ENCODE results near the gene CD93.

The CD93 gene

GRCh38 chr20:23037017-23037481 is 49.1 kb downstream of the CD93 start:
- Histone ChIP-seq H3K4me1 (ENCODE audit: insufficient read depth, low read length) (no peaks in the 10 kb centered on the region), H3K36me3 (ENCODE audit: insufficient read depth, low read length) (no peaks in the 10 kb centered on the region), H3K9ac (ENCODE audit: low read depth, low read length) (no peak overlapping the region), H3K9me3 (ENCODE audit: control insufficient read depth, insufficient read depth, low read length) (no peaks in the 10 kb centered on the region)

DNA sequence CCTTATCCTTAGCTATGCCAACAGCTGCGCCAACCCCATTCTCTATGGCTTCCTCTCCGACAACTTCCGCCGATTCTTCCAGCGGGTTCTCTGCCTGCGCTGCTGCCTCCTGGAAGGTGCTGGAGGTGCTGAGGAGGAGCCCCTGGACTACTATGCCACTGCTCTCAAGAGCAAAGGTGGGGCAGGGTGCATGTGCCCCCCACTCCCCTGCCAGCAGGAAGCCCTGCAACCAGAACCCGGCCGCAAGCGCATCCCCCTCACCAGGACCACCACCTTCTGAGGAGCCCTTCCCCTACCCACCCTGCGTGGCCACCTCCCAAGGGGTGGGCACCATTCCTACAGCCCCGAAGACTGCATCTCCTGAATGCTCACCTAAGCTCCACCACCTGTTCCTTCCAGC is 49.8 kb downstream of the CD93 start:
- H3K36me3 ChIP-seq (ENCODE audit: insufficient read depth, low read length), result no peaks in the 10 kb centered on the region
- H3K9me3 ChIP-seq (ENCODE audit: control insufficient read depth, insufficient read depth, low read length), result no peaks in the 10 kb centered on the region
- no peak overlapping the region for H3K9ac ChIP-seq (ENCODE audit: low read depth, low read length)
- no peaks in the 10 kb centered on the region for H3K4me1 ChIP-seq (ENCODE audit: insufficient read depth, low read length)

DNA sequence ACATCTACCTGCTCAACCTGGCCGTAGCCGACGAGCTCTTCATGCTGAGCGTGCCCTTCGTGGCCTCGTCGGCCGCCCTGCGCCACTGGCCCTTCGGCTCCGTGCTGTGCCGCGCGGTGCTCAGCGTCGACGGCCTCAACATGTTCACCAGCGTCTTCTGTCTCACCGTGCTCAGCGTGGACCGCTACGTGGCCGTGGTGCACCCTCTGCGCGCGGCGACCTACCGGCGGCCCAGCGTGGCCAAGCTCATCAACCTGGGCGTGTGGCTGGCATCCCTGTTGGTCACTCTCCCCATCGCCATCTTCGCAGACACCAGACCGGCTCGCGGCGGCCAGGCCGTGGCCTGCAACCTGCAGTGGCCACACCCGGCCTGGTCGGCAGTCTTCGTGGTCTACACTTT is 50.4 kb downstream of the CD93 start:
- Histone ChIP-seq H3K9me3 (ENCODE audit: control insufficient read depth, insufficient read depth, low read length) (no peaks in the 10 kb centered on the region), H3K4me1 (ENCODE audit: insufficient read depth, low read length) (no peaks in the 10 kb centered on the region), H3K9ac (ENCODE audit: low read depth, low read length) (peak overlapping the region; percentile 33; the same call in 1 of the 2 replicates), H3K36me3 (ENCODE audit: insufficient read depth, low read length) (no peaks in the 10 kb centered on the region)

DNA sequence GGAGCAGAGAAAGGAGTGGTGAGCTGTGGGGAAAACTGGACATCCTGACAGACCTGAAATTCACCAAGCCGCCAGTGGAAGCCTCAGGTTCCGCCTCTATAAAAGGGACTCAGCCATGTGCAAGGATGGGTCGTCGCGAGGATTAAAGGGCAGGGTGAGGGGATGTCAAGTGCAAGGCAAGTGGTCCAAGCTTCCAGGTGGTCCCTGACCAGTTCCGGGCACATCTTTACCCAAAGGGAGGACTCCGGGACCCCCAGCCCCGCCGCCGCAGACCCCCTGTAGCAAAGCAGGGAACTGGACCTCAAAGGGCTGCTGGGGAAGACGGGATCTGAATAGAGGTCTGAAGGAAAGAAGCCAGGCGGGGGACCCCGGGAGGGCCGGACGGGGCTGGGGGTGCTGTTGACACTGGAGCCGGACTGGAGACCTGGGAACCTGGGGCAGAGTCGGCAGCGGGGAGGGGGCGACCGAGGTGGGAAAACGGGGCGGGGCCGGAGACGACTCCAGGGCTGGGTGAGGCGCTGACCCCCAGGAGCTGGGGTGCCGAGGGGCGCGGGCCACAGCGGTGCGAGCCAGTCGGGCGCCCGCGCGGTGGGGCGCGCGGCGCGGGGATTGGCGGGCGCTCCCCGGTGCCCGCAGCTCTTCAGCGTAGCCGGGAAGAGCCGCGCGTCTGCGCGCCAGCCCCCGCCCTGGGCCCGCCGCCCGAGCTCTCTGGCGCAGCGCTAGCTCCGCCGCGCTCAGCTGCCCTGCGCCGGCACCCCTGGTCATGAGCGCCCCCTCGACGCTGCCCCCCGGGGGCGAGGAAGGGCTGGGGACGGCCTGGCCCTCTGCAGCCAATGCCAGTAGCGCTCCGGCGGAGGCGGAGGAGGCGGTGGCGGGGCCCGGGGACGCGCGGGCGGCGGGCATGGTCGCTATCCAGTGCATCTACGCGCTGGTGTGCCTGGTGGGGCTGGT is 51.1 kb downstream of the CD93 start, which contains the start of gene SSTR4:
SSTR4 (plus strand) TSS at position 592 of the 951 bp plus-strand sequence; CDS start at position 764, 172 bp downstream.
- no peaks in the 10 kb centered on the region for H3K4me1 ChIP-seq (ENCODE audit: insufficient read depth, low read length)
- H3K36me3 ChIP-seq (ENCODE audit: insufficient read depth, low read length), result no peaks in the 10 kb centered on the region
- peak within 1 kb of the TSS; percentile 33; the same call in 1 of the 2 replicates for H3K9ac ChIP-seq (ENCODE audit: low read depth, low read length)
- no peaks in the 10 kb centered on the region for H3K9me3 ChIP-seq (ENCODE audit: control insufficient read depth, insufficient read depth, low read length)

- Histone ChIP-seq H3K9me3 (ENCODE audit: control insufficient read depth, insufficient read depth, low read length) (no peaks in the 10 kb centered on the region), H3K9ac (ENCODE audit: low read depth, low read length) (no peak overlapping the region), H3K4me1 (ENCODE audit: insufficient read depth, low read length) (no peaks in the 10 kb centered on the region), H3K36me3 (ENCODE audit: insufficient read depth, low read length) (no peaks in the 10 kb centered on the region)
These were observed 52.2 kb downstream of the CD93 start for GRCh38 chr20:23033918-23034317.

GRCh38 chr20:23032750-23033078 is 53.4 kb downstream of the CD93 start:
- H3K36me3 ChIP-seq (ENCODE audit: insufficient read depth, low read length), result no peaks in the 10 kb centered on the region
- H3K4me1 ChIP-seq (ENCODE audit: insufficient read depth, low read length), result no peaks in the 10 kb centered on the region
- H3K9ac ChIP-seq (ENCODE audit: low read depth, low read length), result no peak overlapping the region
- no peaks in the 10 kb centered on the region for H3K9me3 ChIP-seq (ENCODE audit: control insufficient read depth, insufficient read depth, low read length)

DNA sequence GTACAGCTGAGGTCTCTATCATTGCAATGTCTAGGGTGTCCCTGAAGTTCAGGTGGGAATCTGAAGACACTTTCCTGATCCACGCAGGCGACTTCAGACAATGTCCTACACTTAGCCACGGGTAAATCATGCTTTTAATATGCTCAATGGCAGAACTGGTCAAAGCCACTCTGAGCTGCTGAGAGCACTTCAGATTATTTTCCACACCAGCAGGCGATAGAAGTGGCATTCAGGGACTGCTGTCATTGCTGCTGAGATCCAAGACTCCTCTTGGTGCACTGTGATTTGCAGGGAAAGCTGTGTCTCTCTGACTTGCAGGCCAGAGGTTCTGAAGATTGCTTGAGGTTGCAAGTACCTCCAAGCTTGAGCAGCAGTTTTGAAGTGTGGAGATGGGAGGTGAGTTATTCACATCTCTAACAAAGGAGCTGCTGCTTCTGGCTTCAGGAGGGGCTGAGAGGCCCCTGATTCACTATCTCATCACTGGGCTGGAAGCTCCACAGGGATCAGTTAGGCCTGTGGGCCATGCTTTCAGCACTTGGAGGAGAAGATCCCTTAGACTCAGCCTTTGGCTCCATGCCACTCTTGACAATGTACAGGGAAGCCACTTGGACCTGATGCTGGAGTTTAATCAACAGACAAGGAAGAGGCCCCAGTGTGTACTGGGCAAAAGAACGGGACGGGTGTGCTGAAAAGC is 53.9 kb downstream of the CD93 start:
- Histone ChIP-seq H3K9ac (ENCODE audit: low read depth, low read length) (no peak overlapping the region), H3K9me3 (ENCODE audit: control insufficient read depth, insufficient read depth, low read length) (no peaks in the 10 kb centered on the region), H3K4me1 (ENCODE audit: insufficient read depth, low read length) (no peaks in the 10 kb centered on the region), H3K36me3 (ENCODE audit: insufficient read depth, low read length) (no peaks in the 10 kb centered on the region)

DNA sequence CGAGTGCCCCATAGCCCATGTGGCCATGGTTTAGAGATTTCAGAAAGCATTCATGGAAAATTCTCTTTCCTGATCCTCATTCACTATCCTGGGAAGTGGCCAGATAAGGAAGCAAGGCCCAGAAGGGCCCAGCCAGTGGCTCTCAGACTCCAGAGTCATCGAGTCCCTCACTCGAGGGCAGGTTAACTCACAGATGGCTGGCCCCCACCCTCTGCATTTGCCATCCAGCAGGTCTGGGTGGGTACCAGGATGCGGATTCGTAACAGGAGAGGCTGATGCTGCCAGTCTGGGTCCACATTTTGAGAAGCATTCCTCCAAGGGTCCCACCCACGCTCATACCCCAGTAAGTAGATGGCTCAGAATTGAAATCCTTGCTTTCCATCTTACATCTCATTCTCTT is 54.8 kb downstream of the CD93 start:
- H3K4me1 ChIP-seq (ENCODE audit: insufficient read depth, low read length), result no peaks in the 10 kb centered on the region
- no peaks in the 10 kb centered on the region for H3K36me3 ChIP-seq (ENCODE audit: insufficient read depth, low read length)
- H3K9ac ChIP-seq (ENCODE audit: low read depth, low read length), result no peak overlapping the region
- H3K9me3 ChIP-seq (ENCODE audit: control insufficient read depth, insufficient read depth, low read length), result no peaks in the 10 kb centered on the region
